Nephron progenitor cell (in vitro differentiated cells): ENCODE measurements around the gene CDH4.

Source experiments
- DNase-seq: peaks from one replicate; pipeline ENCODE4 v3.0.0; 2021
- H3K27ac Mint-ChIP-seq: 2 replicates; pipeline ENCODE4 v1.8.0; 2021; ENCODE audit warnings: mild to moderate bottlenecking, moderate library complexity, mixed read lengths
- H3K27me3 Mint-ChIP-seq: 2 replicates; pipeline ENCODE4 v1.8.0; 2021; ENCODE audit warnings: mild to moderate bottlenecking, low read depth, mixed read lengths; ENCODE audit not compliant: poor library complexity
- H3K36me3 Mint-ChIP-seq: 2 replicates; pipeline ENCODE4 v1.8.0; 2021; ENCODE audit warnings: low read depth, mixed read lengths
- H3K4me1 Mint-ChIP-seq: 2 replicates; pipeline ENCODE4 v1.8.0; 2021; ENCODE audit warnings: mixed read lengths
- H3K4me3 Mint-ChIP-seq: 2 replicates; pipeline ENCODE4 v1.8.0; 2021; ENCODE audit warnings: mild to moderate bottlenecking, moderate library complexity, mixed read lengths
- H3K9me3 Mint-ChIP-seq: 2 replicates; pipeline ENCODE4 v1.8.0; 2021; ENCODE audit warnings: mild to moderate bottlenecking, moderate library complexity, mixed read lengths
- CTCF ChIP-seq: fragments of 200-600 bp; sonication (generic); IDR thresholded peaks from 2 replicates; pipeline ENCODE4 v1.5.0; 2021; ENCODE audit warnings: antibody characterized with exemption

CDH4 gene

GRCh38 chr20:61296629-61297019 lies 44.6 kb downstream of the CDH4 start:
- Mint-ChIP-seq H3K36me3 (no peaks in the 10 kb centered on the region), H3K4me3 (no peak overlapping the region), H3K27ac (no peak overlapping the region), H3K9me3 (no peaks in the 10 kb centered on the region), H3K4me1 (peaks cover 60% of the 10 kb centered on the region), H3K27me3 (peaks cover 12% of the 10 kb centered on the region)
- DNase-seq = no peak
- no peak for TF ChIP-seq CTCF

- TF ChIP-seq CTCF = no peak
- H3K4me1 Mint-ChIP-seq = peaks cover 65% of the 10 kb centered on the region
- H3K9me3 Mint-ChIP-seq = no peaks in the 10 kb centered on the region
- no peaks in the 10 kb centered on the region for H3K36me3 Mint-ChIP-seq
- no peak overlapping the region for H3K27ac Mint-ChIP-seq
- no peak overlapping the region for H3K4me3 Mint-ChIP-seq
- no peak for DNase-seq
- H3K27me3 Mint-ChIP-seq = peaks cover 12% of the 10 kb centered on the region
These were observed 45.4 kb downstream of the CDH4 start for GRCh38 chr20:61297491-61297890.

- H3K36me3 Mint-ChIP-seq = no peaks in the 10 kb centered on the region
- H3K27me3 Mint-ChIP-seq = peaks cover 12% of the 10 kb centered on the region
- H3K4me1 Mint-ChIP-seq = peaks cover 65% of the 10 kb centered on the region
- no peak overlapping the region for H3K4me3 Mint-ChIP-seq
- H3K27ac Mint-ChIP-seq = no peak overlapping the region
- no peak for TF ChIP-seq CTCF
- no peak for DNase-seq
- no peaks in the 10 kb centered on the region for H3K9me3 Mint-ChIP-seq
These were observed 45.9 kb downstream of the CDH4 start for GRCh38 chr20:61297986-61298385.

- H3K9me3 Mint-ChIP-seq = no peaks in the 10 kb centered on the region
- DNase-seq = no peak
- no peak for TF ChIP-seq CTCF
- no peak overlapping the region for H3K27ac Mint-ChIP-seq
- H3K4me1 Mint-ChIP-seq = peaks cover 65% of the 10 kb centered on the region
- peaks cover 16% of the 10 kb centered on the region for H3K27me3 Mint-ChIP-seq
- H3K4me3 Mint-ChIP-seq = no peak overlapping the region
- no peaks in the 10 kb centered on the region for H3K36me3 Mint-ChIP-seq
These were observed 46.6 kb downstream of the CDH4 start for GRCh38 chr20:61298661-61299060.

GRCh38 chr20:61299104-61299503 lies 47.0 kb downstream of the CDH4 start:
- Mint-ChIP-seq H3K4me3 (no peak overlapping the region), H3K9me3 (no peaks in the 10 kb centered on the region), H3K36me3 (no peaks in the 10 kb centered on the region), H3K27me3 (peaks cover 16% of the 10 kb centered on the region), H3K27ac (no peak overlapping the region), H3K4me1 (peaks cover 65% of the 10 kb centered on the region)
- no peak for DNase-seq
- no peak for TF ChIP-seq CTCF

GRCh38 chr20:61299618-61300017 lies 47.6 kb downstream of the CDH4 start:
- H3K27ac Mint-ChIP-seq = peak overlapping the region; percentile 57
- peaks cover 16% of the 10 kb centered on the region for H3K27me3 Mint-ChIP-seq
- no peak for TF ChIP-seq CTCF
- peaks cover 65% of the 10 kb centered on the region for H3K4me1 Mint-ChIP-seq
- H3K36me3 Mint-ChIP-seq = no peaks in the 10 kb centered on the region
- peak overlapping the region; percentile 42 for H3K4me3 Mint-ChIP-seq
- no peaks in the 10 kb centered on the region for H3K9me3 Mint-ChIP-seq
- no peak for DNase-seq
